PC-9 (cell line): ENCODE results near the gene NAA38.

Experiments
- EZH2 ChIP-seq: fragments of 200-600 bp; sonication (generic); IDR thresholded peaks from 2 replicates; pipeline ENCODE4 v1.8.0; 2017; ENCODE audit warnings: antibody characterized with exemption, low read depth
- TF ChIP-seq, protein P1 (sequence below): fragments of 200-600 bp; sonication (generic); conservative IDR thresholded peaks from 2 replicates; pipeline ENCODE4 v1.6.1; 2017; ENCODE audit warnings: mixed run types, antibody characterized with exemption, mild to moderate bottlenecking, moderate library complexity

- TF ChIP-seq, protein P1, sequence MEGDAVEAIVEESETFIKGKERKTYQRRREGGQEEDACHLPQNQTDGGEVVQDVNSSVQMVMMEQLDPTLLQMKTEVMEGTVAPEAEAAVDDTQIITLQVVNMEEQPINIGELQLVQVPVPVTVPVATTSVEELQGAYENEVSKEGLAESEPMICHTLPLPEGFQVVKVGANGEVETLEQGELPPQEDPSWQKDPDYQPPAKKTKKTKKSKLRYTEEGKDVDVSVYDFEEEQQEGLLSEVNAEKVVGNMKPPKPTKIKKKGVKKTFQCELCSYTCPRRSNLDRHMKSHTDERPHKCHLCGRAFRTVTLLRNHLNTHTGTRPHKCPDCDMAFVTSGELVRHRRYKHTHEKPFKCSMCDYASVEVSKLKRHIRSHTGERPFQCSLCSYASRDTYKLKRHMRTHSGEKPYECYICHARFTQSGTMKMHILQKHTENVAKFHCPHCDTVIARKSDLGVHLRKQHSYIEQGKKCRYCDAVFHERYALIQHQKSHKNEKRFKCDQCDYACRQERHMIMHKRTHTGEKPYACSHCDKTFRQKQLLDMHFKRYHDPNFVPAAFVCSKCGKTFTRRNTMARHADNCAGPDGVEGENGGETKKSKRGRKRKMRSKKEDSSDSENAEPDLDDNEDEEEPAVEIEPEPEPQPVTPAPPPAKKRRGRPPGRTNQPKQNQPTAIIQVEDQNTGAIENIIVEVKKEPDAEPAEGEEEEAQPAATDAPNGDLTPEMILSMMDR: no peak; the same call in 1 of the 2 replicates
- TF ChIP-seq EZH2: no peak
Measured at GRCh38 chr17:7887038-7887481, 29.7 kb upstream of the NAA38 start.
